Measurements from ENCODE around the gene CTDNEP1.

CTDNEP1 gene

GRCh38 chr17:7195971-7196370, 55.6 kb downstream of the CTDNEP1 start:
- no peak for TF ChIP-seq CTCF (IDR thresholded peaks at IDR 0.05; ENCODE audit: control extremely low read depth, extremely low read depth, low read depth, missing control alignments)
- ChIA-PET POLR2A (no interaction called here), CTCF (interaction anchor here (1.7 to 2.5 kb wide), 2 partner anchors 12 to 19 kb away, joined by 3 to 9 read pairs; no protein-coding TSS in a partner anchor)
- no peak for DNase-seq (ENCODE audit: extremely low spot score)
